Hepatocyte (in vitro differentiated cells): ENCODE results near the gene ADAMTS8. TPM values are rescaled to one million over a fixed set of nuclear protein-coding genes. Genes with fewer than 3 reads are reported as not detected.

Source experiments
- DNase-seq: peaks from one replicate; pipeline ENCODE4 v3.0.0-alpha.2; 2016; ENCODE audit warnings: low spot score
- H2AFZ ChIP-seq: fragments of 200-600 bp; sonication (generic); 2 replicates; pipeline ENCODE4 v1.6.0; 2016; ENCODE audit warnings: antibody characterized with exemption, mild to moderate bottlenecking
- H3K27ac ChIP-seq: fragments of 200-600 bp; sonication (generic); 2 replicates; pipeline ENCODE4 v1.5.1; 2016; ENCODE audit warnings: mild to moderate bottlenecking
- H3K27me3 ChIP-seq: fragments of 200-600 bp; sonication (generic); 2 replicates; pipeline ENCODE4 v1.6.1; 2016
- H3K36me3 ChIP-seq: fragments of 200-600 bp; sonication (generic); replicated peaks from 2 replicates; pipeline ENCODE4 v1.5.1; 2016; ENCODE audit warnings: low read depth; ENCODE audit not compliant: insufficient read depth
- H3K4me1 ChIP-seq: fragments of 200-600 bp; sonication (generic); 2 replicates; pipeline ENCODE4 v1.5.1; 2016; ENCODE audit warnings: mild to moderate bottlenecking, moderate library complexity; ENCODE audit not compliant: insufficient read depth
- H3K4me2 ChIP-seq: fragments of 200-600 bp; sonication (generic); 2 replicates; pipeline ENCODE4 v1.6.0; 2016
- H3K4me3 ChIP-seq: fragments of 200-600 bp; sonication (generic); 2 replicates; pipeline ENCODE4 v1.5.1; 2016; ENCODE audit warnings: mild to moderate bottlenecking
- H3K79me2 ChIP-seq: fragments of 200-600 bp; sonication (generic); 2 replicates; pipeline ENCODE4 v1.6.0; 2017; ENCODE audit warnings: mild to moderate bottlenecking
- H3K9me2 ChIP-seq: fragments of 200-600 bp; sonication (generic); replicated peaks from 2 replicates; pipeline ENCODE4 v1.6.0; 2017; ENCODE audit warnings: mild to moderate bottlenecking; ENCODE audit not compliant: insufficient read depth
- H3K9me3 ChIP-seq: fragments of 200-600 bp; sonication (generic); 2 replicates; pipeline ENCODE4 v1.5.1; 2016; ENCODE audit warnings: low read depth, mild to moderate bottlenecking
- H4K20me1 ChIP-seq: fragments of 200-600 bp; sonication (generic); 2 replicates; pipeline ENCODE4 v1.6.0; 2016; ENCODE audit warnings: mild to moderate bottlenecking; ENCODE audit not compliant: insufficient read depth, poor library complexity, severe bottlenecking
- CTCF ChIP-seq: fragments of 200-600 bp; sonication (generic); IDR thresholded peaks from 2 replicates; pipeline ENCODE4 v1.5.1; 2016; ENCODE audit warnings: antibody characterized with exemption, mild to moderate bottlenecking; ENCODE audit not compliant: poor library complexity
- EZH2 ChIP-seq: fragments of 200-600 bp; sonication (generic); IDR thresholded peaks from 2 replicates; pipeline ENCODE4 v1.6.1; 2016; ENCODE audit warnings: antibody characterized with exemption, mild to moderate bottlenecking, borderline replicate concordance
- EZH2phosphoT487 ChIP-seq: fragments of 200-600 bp; sonication (generic); IDR thresholded peaks from one replicate; pipeline ENCODE4 v1.6.1; 2018; ENCODE audit warnings: antibody characterized with exemption, mild to moderate bottlenecking, low read depth, moderate library complexity; ENCODE audit not compliant: unreplicated experiment, severe bottlenecking
- WGBS: methylation state at CpG from one replicate; pipeline ENCODE4 v1.1.6; 2016; ENCODE audit warnings: low lambda C conversion rate; ENCODE audit errors: missing lambda C conversion rate; 5-methylcytosine and 5-hydroxymethylcytosine counted together
- polyA plus RNA-seq: library from polyadenylated mRNA; unstranded; fragments of >200 nt; fragmentation: Nextera tagmentation; extraction: Ambion mirVana; gene quantifications from 2 replicates; pipeline ENCODE4 v1.2.1, GENCODE V29; 2016
- total RNA-seq: library from RNA; depleted of rRNA; stranded (reverse); fragments of >200 nt; gene quantifications from 2 replicates; pipeline ENCODE4 v1.2.3, GENCODE V29; 2014

Gene ADAMTS8
- total and polyA plus RNA-seq, 2 experiments from 2014 or later: 1.7 to 2.3 TPM

GRCh38 chr11:130415731-130416529, 12.5 kb downstream of the ADAMTS8 start:
- no peak overlapping the region for H3K4me3 ChIP-seq
- H2AFZ ChIP-seq: no peak overlapping the region
- TF ChIP-seq EZH2: no peak
- TF ChIP-seq EZH2phosphoT487: no peak
- no peak for TF ChIP-seq CTCF
- peaks cover 3% of the 10 kb centered on the region for H3K27me3 ChIP-seq
- H3K36me3 ChIP-seq: no peaks in the 10 kb centered on the region
- no peak for DNase-seq
- H3K9me2 ChIP-seq: no peaks in the 10 kb centered on the region
- H3K4me1 ChIP-seq: no peaks in the 10 kb centered on the region
- H3K9me3 ChIP-seq: no peaks in the 10 kb centered on the region
- H3K27ac ChIP-seq: no peak overlapping the region
- H3K79me2 ChIP-seq: no peaks in the 10 kb centered on the region
- H3K4me2 ChIP-seq: no peak overlapping the region
- H4K20me1 ChIP-seq: no peaks in the 10 kb centered on the region
- WGBS: 91% methylated on average over 37 of the region's 37 CpGs

DNA sequence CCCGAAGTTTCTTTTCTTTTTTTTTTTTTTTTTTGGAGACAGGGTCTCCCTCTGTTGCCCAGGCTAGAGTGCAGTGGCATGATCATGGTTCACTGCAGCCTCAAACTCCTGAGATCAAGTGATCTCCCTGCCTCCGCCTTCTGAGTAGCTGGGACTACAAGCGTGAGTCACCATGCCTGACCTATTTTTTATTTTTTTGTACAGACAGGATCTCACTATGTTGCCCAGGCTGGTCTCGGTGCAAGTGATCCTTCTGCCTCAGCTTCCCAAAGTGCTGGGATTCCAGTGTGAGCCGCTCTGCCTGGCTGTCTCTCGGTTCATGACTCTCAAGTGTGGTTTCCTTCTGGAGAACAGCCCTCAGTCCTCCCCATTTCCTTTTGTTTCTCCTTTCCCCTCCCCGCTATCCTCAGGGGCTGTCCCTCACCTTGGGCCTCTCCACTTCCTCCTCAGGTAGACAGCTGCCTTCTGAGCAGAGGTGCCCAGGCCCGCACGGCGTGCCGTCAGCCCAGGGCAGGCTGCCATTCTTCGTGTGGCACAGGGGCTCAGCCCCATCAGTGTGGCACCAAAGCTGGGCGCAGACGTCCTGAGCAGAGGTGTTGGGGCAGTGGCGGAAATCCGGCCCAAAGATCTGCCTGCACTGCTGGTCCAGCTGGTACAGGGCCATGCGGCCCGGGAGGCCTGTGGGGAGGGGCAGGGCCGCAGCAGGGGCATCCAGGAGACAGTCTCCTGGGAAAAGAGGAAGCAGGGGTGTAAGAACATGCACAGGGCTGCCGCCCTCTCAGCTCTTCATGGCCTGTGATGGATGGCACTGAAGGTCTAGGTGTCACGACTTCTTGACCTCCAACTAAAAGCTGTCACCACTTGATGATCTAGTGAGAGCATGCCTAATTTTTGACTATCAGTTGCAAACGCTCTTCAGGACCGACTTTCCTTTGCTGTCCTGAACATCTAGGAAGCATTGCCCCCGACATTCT, 14.0 kb downstream of the ADAMTS8 start:
- Histone ChIP-seq H3K27me3 (peaks cover 6% of the 10 kb centered on the region), H2AFZ (no peak overlapping the region), H3K9me2 (no peaks in the 10 kb centered on the region), H3K4me3 (no peak overlapping the region), H3K27ac (no peak overlapping the region), H3K4me2 (no peak overlapping the region), H3K4me1 (no peaks in the 10 kb centered on the region), H3K36me3 (no peaks in the 10 kb centered on the region), H4K20me1 (no peaks in the 10 kb centered on the region), H3K9me3 (no peaks in the 10 kb centered on the region), H3K79me2 (no peaks in the 10 kb centered on the region)
- DNase-seq: no peak
- 89% methylated on average over 24 of the region's 24 CpGs for WGBS
- TF ChIP-seq CTCF: no peak
- no peak for TF ChIP-seq EZH2
- TF ChIP-seq EZH2phosphoT487: no peak

DNA sequence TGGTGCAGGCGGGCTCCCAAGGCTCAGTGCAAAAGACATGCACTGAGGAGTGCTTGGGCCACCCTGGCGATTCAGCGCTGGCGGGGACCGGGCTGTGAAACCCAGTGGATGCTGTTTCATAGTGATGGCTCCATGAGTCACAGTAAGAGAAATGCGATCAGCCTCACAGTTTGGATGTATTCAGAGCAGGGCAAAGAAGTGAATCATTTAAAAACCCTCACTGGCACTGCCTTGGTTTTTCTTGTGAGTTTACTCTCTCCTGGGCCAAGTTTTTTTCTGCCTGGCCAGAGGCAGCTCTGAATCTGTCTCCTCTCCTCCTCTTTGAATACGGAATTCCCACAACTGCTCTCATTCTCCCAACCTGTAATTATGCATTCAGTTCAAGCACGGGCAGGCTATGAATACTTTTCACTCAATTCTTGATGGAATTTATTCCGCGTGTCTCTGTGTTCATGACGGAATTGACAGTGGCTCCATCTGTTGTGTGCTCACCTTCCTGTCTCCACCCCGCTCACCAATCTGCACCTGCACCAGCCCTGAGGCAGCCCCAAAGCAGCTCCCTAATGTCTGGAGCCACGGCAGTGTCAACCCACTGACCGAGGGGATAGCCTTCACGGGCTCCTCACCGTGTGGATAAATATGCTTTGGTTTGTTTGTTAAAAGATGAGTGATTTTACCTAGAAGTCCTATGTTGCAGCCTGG, 14.9 kb downstream of the ADAMTS8 start:
- no peak for TF ChIP-seq EZH2phosphoT487
- TF ChIP-seq EZH2: no peak
- no peak for TF ChIP-seq CTCF
- DNase-seq: no peak
- Histone ChIP-seq H3K4me3 (no peak overlapping the region), H3K27me3 (peaks cover 6% of the 10 kb centered on the region), H2AFZ (no peak overlapping the region), H3K79me2 (no peaks in the 10 kb centered on the region), H4K20me1 (no peaks in the 10 kb centered on the region), H3K4me2 (no peak overlapping the region), H3K4me1 (no peaks in the 10 kb centered on the region), H3K9me3 (no peaks in the 10 kb centered on the region), H3K9me2 (no peaks in the 10 kb centered on the region), H3K36me3 (no peaks in the 10 kb centered on the region), H3K27ac (no peak overlapping the region)
- 85% methylated on average over 16 of the region's 16 CpGs for WGBS
